Mammary epithelial cell (primary cell): Measurements from ENCODE around the gene C14orf132.

Experiments used
- EZH2 ChIP-seq: IDR thresholded peaks from 2 replicates; pipeline ENCODE4 v1.6.1; 2012; ENCODE audit warnings: low read length, inconsistent platforms, borderline replicate concordance
- TF ChIP-seq, protein P1 (sequence below), 2 donors: IDR thresholded peaks in 1 of 2; conservative IDR thresholded peaks in 1 of 2; 2 replicates each; pipeline ENCODE4 v1.5.1; 2011 to 2012; ENCODE audit warnings: inconsistent platforms in 2 of 2, low read length in 2 of 2, mild to moderate bottlenecking in 2 of 2, control low read depth in 1 of 2, low read depth in 1 of 2; ENCODE audit not compliant: insufficient read depth in 1 of 2; ENCODE audit errors: extremely low read depth in 1 of 2

DNA sequence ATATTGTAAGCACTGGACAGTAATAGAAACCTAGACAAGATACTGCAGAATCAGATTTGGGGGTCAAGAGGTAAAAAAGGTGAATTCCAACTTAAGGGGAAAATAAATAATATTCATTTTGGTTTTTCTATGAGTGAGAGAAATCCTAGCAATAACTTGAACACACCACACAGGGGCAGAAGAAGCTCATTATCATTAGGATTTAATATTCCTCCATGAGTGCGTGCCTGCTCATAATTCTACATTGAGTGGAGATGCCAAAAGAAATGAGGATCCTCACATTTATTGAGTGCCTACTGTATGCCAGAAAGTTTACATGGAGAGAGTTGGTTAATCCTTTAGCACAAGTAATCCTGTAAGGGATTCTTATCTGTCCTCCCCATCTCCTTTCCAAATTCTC is 40.5 kb upstream of the C14orf132 start:
- TF ChIP-seq, protein P1, sequence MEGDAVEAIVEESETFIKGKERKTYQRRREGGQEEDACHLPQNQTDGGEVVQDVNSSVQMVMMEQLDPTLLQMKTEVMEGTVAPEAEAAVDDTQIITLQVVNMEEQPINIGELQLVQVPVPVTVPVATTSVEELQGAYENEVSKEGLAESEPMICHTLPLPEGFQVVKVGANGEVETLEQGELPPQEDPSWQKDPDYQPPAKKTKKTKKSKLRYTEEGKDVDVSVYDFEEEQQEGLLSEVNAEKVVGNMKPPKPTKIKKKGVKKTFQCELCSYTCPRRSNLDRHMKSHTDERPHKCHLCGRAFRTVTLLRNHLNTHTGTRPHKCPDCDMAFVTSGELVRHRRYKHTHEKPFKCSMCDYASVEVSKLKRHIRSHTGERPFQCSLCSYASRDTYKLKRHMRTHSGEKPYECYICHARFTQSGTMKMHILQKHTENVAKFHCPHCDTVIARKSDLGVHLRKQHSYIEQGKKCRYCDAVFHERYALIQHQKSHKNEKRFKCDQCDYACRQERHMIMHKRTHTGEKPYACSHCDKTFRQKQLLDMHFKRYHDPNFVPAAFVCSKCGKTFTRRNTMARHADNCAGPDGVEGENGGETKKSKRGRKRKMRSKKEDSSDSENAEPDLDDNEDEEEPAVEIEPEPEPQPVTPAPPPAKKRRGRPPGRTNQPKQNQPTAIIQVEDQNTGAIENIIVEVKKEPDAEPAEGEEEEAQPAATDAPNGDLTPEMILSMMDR (conservative IDR thresholded peaks at IDR 0.05 in 1 of 2, IDR thresholded peaks at IDR 0.05 in 1 of 2; ENCODE audit: extremely low read depth in 1 of 2, insufficient read depth in 1 of 2, low read depth in 1 of 2, low read length in 2 of 2) = peak; percentile 34 to 46
- TF ChIP-seq EZH2 = no peak
